H1 (cell line): Measurements from ENCODE around the gene PRR5. TPM values are rescaled to one million over a fixed set of nuclear protein-coding genes. Genes with fewer than 3 reads are reported as not detected.

Experiments used
- HDAC2 ChIP-seq, 2 experiments: fragments of 300-600 bp in 1 of 2; sonication (generic) in 1 of 2; IDR thresholded peaks; 2 replicates each; pipeline ENCODE4 v1.6.1; 2011 to 2012; ENCODE audit warnings: low read depth in 2 of 2, low read length in 2 of 2, mild to moderate bottlenecking in 2 of 2, moderate library complexity in 2 of 2, borderline replicate concordance in 1 of 2, inconsistent platforms in 1 of 2
- SAP30 ChIP-seq: fragments of 300-600 bp; sonication (generic); IDR thresholded peaks from 2 replicates; pipeline ENCODE4 v1.7.1; 2012; ENCODE audit warnings: low read length, moderate library complexity, mild to moderate bottlenecking, inconsistent platforms; ENCODE audit not compliant: insufficient read depth, insufficient replicate concordance
- SIX5 ChIP-seq: IDR thresholded peaks from 2 replicates; pipeline ENCODE4 v1.6.1; 2011; ENCODE audit warnings: mild to moderate bottlenecking, low read depth, low read length
- polyA plus RNA-seq, 7 experiments: library from polyadenylated mRNA; depleted of rRNA in 3 of 7; stranded (reverse) in 5 of 7; unstranded in 2 of 7; fragments of >200 nt in 5 of 7; fragments of 200-250 nt in 2 of 7; gene quantifications; 1 replicate in 5 of 7; 2 replicates in 1 of 7; 4 replicates in 1 of 7; pipeline versions ENCODE4 v1.2.1 to v1.2.3, GENCODE V29; 2011 to 2013; ENCODE audit warnings: missing spikeins in 2 of 7, mixed read lengths in 2 of 7
- total RNA-seq: library from RNA; stranded (reverse); fragmentation: NEBNext Ultra II Directional; extraction: Animal tissue kit (Norgen Biotek cat#: 25700); gene quantifications from 2 replicates; pipeline ENCODE4 v1.2.1, GENCODE V29; 2021

Gene PRR5
- total and polyA plus RNA-seq, 2 of the 8 experiments (the other 6 are each of a cell fraction or from before 2014, with no cell fraction given) = 16.5 to 25.7 TPM

GRCh38 chr22:44683881-44684280 is 18.1 kb upstream of the PRR5 start (continued):
- TF ChIP-seq HDAC2 (IDR thresholded peaks at IDR 0.05; ENCODE audit: borderline replicate concordance in 1 of 2, low read depth in 2 of 2, low read length in 2 of 2) (no peak), SIX5 (no peak), SAP30 (no peak)
